GM12872 (cell line): ENCODE measurements around the gene PITPNM3.

Source experiments
- CTCF ChIP-seq: IDR thresholded peaks from 3 replicates; pipeline ENCODE4 v1.5.1; 2011; ENCODE audit warnings: low read depth, mild to moderate bottlenecking, low read length, moderate library complexity; ENCODE audit not compliant: insufficient read depth

PITPNM3 gene

GRCh38 chr17:6474376-6474775, 82.0 kb downstream of the PITPNM3 start:
- no peak for TF ChIP-seq CTCF

GRCh38 chr17:6473128-6473767, 83.1 kb downstream of the PITPNM3 start:
- peak; percentile 99 for TF ChIP-seq CTCF

- no peak for TF ChIP-seq CTCF
Observed at GRCh38 chr17:6472517-6472916, 83.8 kb downstream of the PITPNM3 start.

- TF ChIP-seq CTCF: no peak
Observed at GRCh38 chr17:6471531-6472465, 84.6 kb downstream of the PITPNM3 start.

GRCh38 chr17:6470751-6471521, 85.4 kb downstream of the PITPNM3 start:
- no peak for TF ChIP-seq CTCF

GRCh38 chr17:6470146-6470718, 86.1 kb downstream of the PITPNM3 start:
- no peak for TF ChIP-seq CTCF
